ENCODE measurements around the gene FAM217B. TPM values are rescaled to one million over a fixed set of nuclear protein-coding genes. Genes with fewer than 3 reads are reported as not detected.

The FAM217B gene
- total RNA-seq (2014; rRNA removed; shearing (Covaris generic)), result 4.9 and 5.4 TPM in 2 replicates

DNA sequence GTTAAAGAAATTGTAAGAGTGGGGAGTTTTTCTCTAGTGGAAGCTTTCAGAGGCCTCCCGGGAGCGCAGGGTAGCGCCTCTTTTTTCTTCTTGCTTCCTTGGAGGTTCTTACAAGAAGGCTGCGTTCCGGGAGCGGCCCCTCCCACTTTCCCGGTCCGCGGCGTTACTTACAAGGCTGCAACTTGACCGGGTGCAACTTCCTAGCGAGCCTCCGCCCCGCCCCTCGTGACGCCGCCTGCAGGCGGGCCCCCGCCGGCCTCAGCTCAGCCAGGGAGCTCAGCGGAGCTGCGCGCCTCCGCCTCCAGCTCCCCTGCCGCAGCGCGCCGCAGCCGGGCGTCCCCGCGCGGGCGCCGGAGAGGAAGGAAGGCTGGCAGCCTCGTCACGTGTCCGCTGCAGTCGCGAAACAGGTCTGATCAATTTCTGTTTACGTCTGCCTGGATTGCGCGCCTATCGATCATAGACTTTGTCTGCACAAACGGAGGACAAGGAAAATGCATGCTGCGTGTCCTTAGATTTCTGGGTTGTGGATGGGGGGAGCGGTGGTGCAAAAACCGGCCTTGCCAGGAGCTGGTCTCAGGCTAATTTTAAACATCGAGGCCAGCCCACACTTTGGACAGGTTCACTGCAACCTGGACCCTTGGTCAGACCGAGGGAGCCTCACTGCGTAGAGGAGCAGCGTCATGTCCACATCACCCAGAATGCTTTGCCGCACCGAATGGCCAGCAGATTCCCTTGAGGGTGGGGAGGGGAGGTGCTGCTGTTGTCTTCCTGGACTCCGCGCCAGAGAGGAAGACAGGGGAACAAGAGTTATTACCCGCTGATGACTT lies at the start of gene FAM217B, which contains the start of gene PPP1R3D:
Gene FAM217B, plus strand, starts transcription at position 261 of the 827 bp plus-strand sequence. CDS start 3,555 bp downstream, outside the sequence.
Gene PPP1R3D, minus strand, starts transcription at position 177 of the 827 bp plus-strand sequence. CDS start 374 bp downstream, outside the sequence.
- peak; percentile 96 for DNase-seq (ENCODE audit: low read depth)

DNA sequence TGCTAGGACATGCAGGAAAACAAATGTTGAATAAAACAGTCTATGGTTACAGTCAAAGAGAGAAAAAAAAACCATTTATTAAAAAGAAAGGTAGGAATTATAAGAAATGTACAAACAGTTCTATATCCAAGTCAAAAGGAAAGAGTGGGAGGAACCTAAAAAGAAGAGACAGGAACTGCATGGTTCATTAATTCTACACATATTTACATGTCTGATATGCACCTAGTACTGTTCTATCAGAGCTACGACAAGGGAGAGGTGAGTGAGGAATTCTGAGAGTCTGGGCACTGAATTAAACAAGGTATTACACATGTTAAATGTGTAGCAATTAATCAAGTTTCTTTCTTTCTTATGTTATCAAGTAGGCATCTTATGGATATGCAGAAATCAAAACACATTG lies 48.6 kb upstream of the FAM217B start:
- no peak for DNase-seq (ENCODE audit: low read depth)

GRCh38 chr20:59895908-59896307 lies 44.3 kb upstream of the FAM217B start:
- DNase-seq (ENCODE audit: low read depth), result no peak

DNA sequence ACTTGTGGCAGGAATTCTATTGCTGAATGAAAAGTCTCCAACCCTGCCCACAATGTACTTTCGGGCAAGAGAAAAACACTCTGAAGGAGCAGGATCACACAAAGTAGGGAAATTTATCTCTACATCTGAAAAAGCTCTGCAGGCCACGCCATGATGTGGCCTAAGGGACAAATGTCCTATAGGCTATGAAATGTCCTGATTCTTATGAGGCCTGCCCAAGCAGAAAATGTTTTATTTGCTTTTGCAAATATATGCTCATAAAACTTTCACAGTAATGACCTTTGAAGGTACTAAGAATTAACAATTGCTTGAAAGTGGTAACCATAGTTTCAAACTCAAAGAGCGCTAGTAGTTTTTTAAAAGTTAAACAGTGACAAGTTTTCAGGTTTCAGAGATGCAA lies 37.7 kb upstream of the FAM217B start:
- no peak for DNase-seq (ENCODE audit: low read depth)

- no peak for DNase-seq (ENCODE audit: low read depth)
Observed at GRCh38 chr20:59903621-59904020, 36.6 kb upstream of the FAM217B start.

DNA sequence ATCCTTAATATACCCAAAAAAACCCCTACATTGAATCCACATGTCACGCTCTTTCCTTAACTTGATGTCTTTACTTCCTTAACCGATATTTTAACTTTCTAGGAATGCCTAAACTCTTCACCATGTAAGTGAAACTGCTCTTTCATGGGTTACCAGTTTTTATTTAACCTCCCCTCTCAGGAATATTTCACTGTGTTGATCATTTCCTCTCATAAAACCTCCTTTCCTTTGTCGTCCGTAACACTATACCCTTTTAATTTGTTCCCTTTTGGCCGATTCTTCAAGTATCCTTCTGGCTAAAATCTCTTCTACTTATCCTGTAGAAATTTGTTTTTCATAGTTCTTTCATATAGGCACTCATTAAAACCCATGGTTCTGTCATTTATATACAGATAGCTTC lies 31.3 kb upstream of the FAM217B start:
- no peak for DNase-seq (ENCODE audit: low read depth)

DNA sequence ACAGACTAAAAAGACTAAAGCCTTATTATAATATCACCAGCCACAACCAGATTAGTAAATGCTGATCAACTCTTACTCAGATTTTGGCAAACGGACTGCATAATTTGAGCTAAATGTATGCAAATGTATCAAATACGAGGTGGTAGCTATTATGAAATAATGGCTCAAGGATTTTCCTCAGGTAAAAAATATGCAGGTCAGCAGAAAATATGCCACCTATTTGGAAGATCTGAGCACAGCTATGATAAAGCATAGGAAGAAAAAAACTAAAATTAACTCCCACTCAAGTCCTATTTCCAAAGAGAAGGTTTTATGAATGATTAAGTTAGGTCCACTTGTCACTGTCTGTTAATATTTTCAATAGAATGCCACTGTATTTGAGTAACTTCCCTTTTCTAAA lies 29.1 kb upstream of the FAM217B start:
- no peak for DNase-seq (ENCODE audit: low read depth)

- no peak for DNase-seq (ENCODE audit: low read depth)
Observed at GRCh38 chr20:59912609-59913008, 27.6 kb upstream of the FAM217B start.

DNA sequence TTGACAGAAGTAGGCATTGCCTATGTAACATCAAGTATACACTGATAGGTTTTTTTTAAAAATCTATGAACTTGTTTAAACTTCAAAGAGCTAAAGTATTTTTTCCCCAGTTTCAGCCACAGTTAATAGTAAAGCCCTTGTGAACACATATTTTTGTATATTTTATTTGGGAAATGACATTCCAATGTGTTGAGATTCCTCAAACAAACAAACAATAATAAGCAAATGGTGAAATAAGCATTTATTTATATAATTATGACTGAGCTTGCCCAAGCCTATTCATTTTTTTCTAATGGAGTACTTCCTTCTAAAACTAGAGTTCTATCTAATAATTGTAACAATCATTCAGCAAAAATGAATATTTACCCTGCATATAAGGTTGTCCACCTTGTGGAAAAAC lies 19.2 kb upstream of the FAM217B start:
- DNase-seq (ENCODE audit: low read depth), result no peak

DNA sequence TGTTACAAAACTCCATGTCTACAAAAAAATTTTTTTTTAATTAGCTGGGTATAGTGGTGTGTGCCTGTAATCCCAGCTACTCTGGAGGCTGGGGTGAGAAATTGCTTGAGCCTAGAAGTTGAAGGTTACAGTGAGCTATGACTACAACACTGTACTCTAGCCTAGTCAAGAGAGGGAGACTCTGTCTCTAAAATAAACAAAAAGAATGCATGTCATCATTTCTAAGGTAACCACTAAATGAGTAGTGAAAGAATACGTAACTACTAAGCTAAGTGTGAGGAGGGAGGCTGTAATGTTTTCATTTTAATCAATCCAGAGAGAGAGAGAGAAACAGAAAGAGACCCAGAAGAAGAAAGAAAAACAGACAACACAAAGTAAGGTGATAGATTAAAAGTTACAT lies 16.7 kb upstream of the FAM217B start:
- no peak for DNase-seq (ENCODE audit: low read depth)

DNA sequence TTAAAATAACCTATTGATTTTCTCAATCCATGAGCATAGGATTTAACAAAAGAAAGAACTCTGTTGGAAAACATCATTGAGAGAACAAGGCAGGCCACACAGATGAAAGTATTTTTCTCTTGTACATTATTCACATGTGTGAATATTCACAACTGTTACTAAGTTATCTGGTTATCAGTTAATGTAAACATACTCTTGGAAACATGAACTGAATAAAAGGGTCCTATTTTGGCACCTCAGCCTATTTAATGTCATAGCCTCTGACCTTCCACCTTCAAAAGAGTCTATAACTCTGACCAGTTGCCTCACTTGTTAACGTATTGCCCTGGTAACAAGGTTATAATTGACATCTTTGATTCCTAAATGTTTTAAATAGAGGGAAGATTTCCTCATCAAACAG lies 14.8 kb upstream of the FAM217B start:
- no peak for DNase-seq (ENCODE audit: low read depth)

- no peak for DNase-seq (ENCODE audit: low read depth)
Observed at GRCh38 chr20:59925899-59926298, 14.3 kb upstream of the FAM217B start.

GRCh38 chr20:59931511-59932312 lies 8.5 kb upstream of the FAM217B start:
- DNase-seq (ENCODE audit: low read depth), result no peak

DNA sequence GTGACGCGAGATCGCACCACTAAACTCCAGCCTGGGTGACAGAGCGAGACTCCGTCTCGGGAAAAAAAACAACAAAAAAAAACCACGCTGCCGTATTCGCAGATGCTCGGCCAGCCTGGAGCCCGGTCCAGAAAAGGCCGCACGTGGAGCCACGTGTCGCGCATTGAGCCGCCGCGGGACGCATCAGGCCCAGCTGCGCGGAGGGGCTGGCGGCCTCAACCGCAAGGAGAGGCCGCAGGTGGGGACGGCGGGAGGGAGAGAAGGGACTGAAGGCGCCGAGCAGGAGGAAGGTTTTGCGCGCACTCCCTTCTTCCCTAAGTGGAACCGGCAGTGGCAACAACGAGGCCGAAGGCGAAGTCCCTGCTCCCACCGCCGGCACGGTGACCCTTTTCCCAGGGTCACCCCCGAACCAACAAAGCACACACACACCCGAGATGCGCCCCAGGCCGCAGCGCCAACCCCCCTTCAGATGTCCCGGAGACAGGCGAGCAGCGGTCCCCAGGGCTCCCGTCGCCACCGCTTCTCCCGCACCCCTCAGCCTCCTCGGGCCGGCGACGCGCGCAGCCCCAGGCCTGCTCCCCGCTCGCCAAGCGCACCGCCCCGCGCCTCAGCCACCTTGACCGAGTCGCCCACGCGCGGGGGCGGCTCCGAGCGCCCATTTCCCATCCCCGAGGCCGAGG lies 7.4 kb upstream of the FAM217B start:
- DNase-seq (ENCODE audit: low read depth), result no peak

DNA sequence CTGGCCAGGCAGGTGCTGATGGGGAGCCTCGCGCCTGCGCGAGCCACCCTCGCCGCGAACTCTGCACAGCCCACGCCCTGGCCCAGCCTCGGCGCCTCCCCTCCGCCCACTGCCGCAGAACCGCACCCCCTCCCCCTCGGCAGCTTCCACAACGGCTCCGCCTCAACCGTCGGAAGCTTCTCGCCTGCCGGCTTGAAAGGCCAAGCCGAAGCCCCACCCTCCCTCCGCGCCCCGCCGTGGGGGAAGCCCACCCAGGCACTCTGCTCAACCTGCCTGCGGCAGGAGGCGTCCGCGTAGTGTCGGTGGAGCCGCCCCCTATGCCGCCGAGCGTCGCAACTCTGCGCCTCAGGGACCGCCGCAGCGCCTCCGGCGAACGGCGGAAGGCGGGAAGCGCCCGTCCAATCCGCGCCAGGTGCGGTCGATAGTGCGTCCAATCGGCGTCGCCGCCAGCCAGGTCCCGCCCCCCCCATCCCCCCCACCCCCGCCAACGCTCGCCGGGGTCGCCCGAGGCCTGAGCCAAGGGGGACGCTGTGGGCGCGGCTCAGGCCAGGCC lies 6.8 kb upstream of the FAM217B start, which contains the start of gene SYCP2:
Gene SYCP2, minus strand, starts transcription at position 342 of the 553 bp plus-strand sequence. CDS start 11,224 bp downstream, outside the sequence.
- DNase-seq (ENCODE audit: low read depth), result no peak

DNA sequence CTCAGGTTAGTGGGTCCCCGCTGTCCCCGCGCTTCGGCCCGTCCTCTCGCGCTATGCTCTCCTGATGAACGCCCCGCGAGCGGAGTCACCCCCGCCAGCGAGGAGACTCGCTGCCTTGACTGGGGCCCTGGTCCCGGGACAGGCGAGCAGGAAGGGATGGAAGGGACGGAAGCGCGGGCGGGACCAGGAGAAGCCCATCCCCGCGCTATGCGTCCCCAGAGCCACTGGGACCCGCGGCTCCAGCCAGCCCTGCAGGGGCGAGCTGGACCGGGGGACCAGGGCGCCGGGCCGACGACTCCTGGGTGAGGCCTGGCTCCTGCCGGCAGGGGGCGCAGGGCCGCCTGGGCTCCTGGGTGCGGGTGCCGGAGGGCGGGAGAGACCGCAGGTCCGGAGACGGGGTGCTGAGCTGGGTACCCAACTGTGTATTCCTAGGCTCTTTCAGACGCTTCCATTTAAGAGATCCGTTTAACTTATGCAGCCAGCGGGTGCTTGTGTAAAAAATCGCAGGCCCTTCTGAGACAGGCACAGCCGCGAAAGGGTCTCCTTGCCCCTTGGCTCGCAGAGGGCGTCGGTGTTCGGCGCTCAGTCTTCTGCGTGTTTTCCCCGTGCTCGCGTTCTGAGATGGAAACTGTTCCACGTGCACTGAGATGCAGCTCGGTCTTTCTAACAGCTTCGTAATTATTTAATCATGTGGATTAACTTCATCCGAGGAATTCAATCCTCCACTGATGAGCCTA lies 6.2 kb upstream of the FAM217B start:
- peak; percentile 76 for DNase-seq (ENCODE audit: low read depth)

GRCh38 chr20:59935457-59936185 lies 4.6 kb upstream of the FAM217B start:
- DNase-seq (ENCODE audit: low read depth), result no peak

GRCh38 chr20:59936409-59936808 lies 3.8 kb upstream of the FAM217B start:
- DNase-seq (ENCODE audit: low read depth), result no peak

DNA sequence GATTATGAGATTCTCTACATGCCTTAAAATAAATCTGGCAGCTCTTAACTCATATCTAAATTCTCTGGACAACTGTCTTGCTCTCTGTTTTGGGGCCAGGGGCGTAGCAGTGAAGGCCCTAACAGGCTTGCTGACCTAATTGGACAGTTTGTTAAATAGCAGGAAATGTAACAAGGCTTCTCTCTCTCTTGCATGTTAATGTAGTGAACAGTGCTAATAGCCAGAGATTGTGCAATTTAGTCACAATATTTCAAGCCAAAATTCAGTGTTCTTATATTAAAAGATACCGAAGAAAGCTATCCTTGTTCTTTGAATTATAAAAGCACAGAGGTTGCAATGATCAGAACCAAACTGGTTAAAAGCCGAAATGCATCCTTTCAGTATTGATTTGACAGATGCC lies 3.0 kb upstream of the FAM217B start:
- DNase-seq (ENCODE audit: low read depth), result no peak

- DNase-seq (ENCODE audit: low read depth), result peak; percentile 28
Observed at GRCh38 chr20:59938221-59938620, 2.0 kb upstream of the FAM217B start.

All from Daoy (cell line).